ENCODE results near the gene ZNF22.

Gene ZNF22

DNA sequence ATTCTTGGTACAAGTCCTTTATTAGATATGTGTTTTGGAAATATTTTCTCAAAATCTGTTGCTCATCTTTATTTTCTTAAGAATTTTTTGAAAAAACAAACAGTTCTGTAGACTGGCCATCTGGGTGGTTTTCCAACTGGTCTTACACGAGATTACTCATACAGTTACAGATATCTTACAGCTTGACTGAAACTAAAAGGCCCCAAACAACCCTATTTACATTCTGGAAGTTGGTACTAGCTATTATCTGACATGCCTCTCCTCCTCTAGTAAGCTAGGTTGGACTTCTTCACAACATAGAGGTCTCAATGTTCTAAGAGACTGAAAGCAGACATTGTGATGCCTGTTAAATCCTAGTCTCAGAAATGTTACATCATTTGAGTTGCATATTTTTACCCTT lies 52.0 kb downstream of the ZNF22 start:
- TF ChIP-seq, protein P1, sequence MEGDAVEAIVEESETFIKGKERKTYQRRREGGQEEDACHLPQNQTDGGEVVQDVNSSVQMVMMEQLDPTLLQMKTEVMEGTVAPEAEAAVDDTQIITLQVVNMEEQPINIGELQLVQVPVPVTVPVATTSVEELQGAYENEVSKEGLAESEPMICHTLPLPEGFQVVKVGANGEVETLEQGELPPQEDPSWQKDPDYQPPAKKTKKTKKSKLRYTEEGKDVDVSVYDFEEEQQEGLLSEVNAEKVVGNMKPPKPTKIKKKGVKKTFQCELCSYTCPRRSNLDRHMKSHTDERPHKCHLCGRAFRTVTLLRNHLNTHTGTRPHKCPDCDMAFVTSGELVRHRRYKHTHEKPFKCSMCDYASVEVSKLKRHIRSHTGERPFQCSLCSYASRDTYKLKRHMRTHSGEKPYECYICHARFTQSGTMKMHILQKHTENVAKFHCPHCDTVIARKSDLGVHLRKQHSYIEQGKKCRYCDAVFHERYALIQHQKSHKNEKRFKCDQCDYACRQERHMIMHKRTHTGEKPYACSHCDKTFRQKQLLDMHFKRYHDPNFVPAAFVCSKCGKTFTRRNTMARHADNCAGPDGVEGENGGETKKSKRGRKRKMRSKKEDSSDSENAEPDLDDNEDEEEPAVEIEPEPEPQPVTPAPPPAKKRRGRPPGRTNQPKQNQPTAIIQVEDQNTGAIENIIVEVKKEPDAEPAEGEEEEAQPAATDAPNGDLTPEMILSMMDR (IDR thresholded peaks at IDR 0.05; ENCODE audit: extremely low read depth, missing control alignments): no peak
- no peak for DNase-seq (ENCODE audit: low spot score)

DNA sequence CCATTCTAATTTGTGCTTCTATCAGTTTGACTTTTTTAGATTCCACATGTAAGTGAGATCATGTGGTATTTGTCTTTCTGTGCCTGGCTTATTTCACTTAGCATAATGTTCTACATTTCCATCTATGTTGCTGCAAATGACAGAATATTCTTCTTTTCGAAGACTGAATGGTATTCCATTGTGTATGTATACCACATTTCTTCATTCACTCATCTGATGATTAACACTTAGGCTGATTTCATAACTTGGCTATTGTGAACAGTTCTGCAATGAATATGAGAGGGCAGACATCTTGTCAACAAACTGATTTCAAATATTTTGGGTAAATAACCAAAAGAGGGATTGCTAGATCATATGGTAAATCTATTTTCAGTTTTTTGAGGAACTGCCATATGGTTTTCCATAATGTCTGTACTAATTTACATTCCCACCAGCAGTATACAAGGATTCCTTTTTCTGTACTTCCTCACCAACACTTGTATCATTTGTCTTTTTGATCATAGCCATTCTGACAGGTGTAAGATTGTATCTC lies 52.9 kb downstream of the ZNF22 start:
- TF ChIP-seq, protein P1 (IDR thresholded peaks at IDR 0.05; ENCODE audit: extremely low read depth, missing control alignments): no peak
- DNase-seq (ENCODE audit: low spot score): no peak

All from GM20000 (cell line).